A549 (cell line): ENCODE results near the gene RXRG. TPM values are rescaled to one million over a fixed set of nuclear protein-coding genes. Genes with fewer than 3 reads are reported as not detected.
A peak's percentile ranks its signal among the peaks of the same experiment; 100 is the strongest.

Experiments
- ATAC-seq, 2 experiments: fragments of 200-7000 bp in 1 of 2; fragments of >200 bp in 1 of 2; cut with Nextera tagmentation in 1 of 2; cut with Tn5 transposase in 1 of 2; 3 replicates each; pipeline versions ENCODE4 v1.8.0 to v1.9.1; 2018 to 2020; ENCODE audit warnings: mild to moderate bottlenecking in 1 of 2, moderate library complexity in 1 of 2
- CTCF ChIA-PET: fragments of 300-600 bp; sonication (Branson Sonifier 250); formaldehyde crosslinking; extraction: SDS; loops from one replicate; lab custom pipeline; 2021; ENCODE audit warnings: antibody characterized with exemption, inconsistent platforms; lab: Yijun Ruan, JAX
- POLR2A ChIA-PET: fragments of 350-600 bp; formaldehyde crosslinking; extraction: SDS; loops from one replicate; lab custom pipeline; 2021; ENCODE audit warnings: antibody characterized with exemption, inconsistent platforms; lab: Yijun Ruan, JAX
- DNase-seq, 2 experiments: peaks; one replicate each; pipeline versions ENCODE4 v3.0.0 to v3.0.0-alpha.2; 2011 to 2016; ENCODE audit warnings: low read depth in 1 of 2, low spot score in 1 of 2
- FAIRE-seq: peaks from 2 replicates; lab custom pipeline; 2011; peaks lifted over from hg19 to GRCh38; lab: Jason Lieb, UNC
- H3K27ac ChIP-seq, 2 experiments: fragments of >200 bp; sonication (Bioruptor Twin); formaldehyde crosslinking; 3 replicates each; pipeline ENCODE4 v1.5.1; 2016 to 2017
- H3K4me1 ChIP-seq: fragments of >200 bp; sonication (Bioruptor Twin); formaldehyde crosslinking; 3 replicates; pipeline ENCODE4 v1.6.1; 2016
- H3K4me2 ChIP-seq: fragments of >200 bp; sonication (Bioruptor Twin); formaldehyde crosslinking; 3 replicates; pipeline ENCODE4 v1.6.1; 2016
- H3K4me3 ChIP-seq: fragments of >200 bp; sonication (Bioruptor Twin); formaldehyde crosslinking; 3 replicates; pipeline ENCODE4 v1.5.1; 2016
- H3K9me3 ChIP-seq: fragments of >200 bp; sonication (Bioruptor Twin); formaldehyde crosslinking; 3 replicates; pipeline ENCODE4 v1.6.1; 2016
- ATOH8 ChIP-seq: fragments of 250-450 bp; sonication (Bioruptor Pico); IDR thresholded peaks from 2 replicates; pipeline ENCODE4 v1.5.0; 2020; ENCODE audit warnings: low read depth, mild to moderate bottlenecking, moderate library complexity
- CBX2 ChIP-seq: fragments of 200-600 bp; sonication (generic); IDR thresholded peaks from 2 replicates; pipeline ENCODE4 v1.6.1; 2016; ENCODE audit warnings: low read depth, mild to moderate bottlenecking, borderline replicate concordance
- CHD4 ChIP-seq: fragments of 200-600 bp; sonication (generic); IDR thresholded peaks from 2 replicates; pipeline ENCODE4 v1.6.1; 2016; ENCODE audit warnings: antibody characterized with exemption, mild to moderate bottlenecking, borderline replicate concordance
- E2F6 ChIP-seq: IDR thresholded peaks from 2 replicates; pipeline ENCODE4 v1.6.1; 2012; ENCODE audit warnings: low read depth, borderline replicate concordance
- EHMT2 ChIP-seq: fragments of 200-600 bp; sonication (generic); IDR thresholded peaks from 2 replicates; pipeline ENCODE4 v1.6.1; 2016; ENCODE audit warnings: antibody characterized with exemption, low read depth, mild to moderate bottlenecking, moderate library complexity
- FOSL2 ChIP-seq, 2 experiments: fragments of 450-650 bp in 1 of 2; fragments of >200 bp in 1 of 2; sonication (Bioruptor Twin) in 1 of 2; formaldehyde crosslinking; IDR thresholded peaks; 2 replicates each; pipeline versions ENCODE4 v1.5.0 to v1.6.1; 2016 to 2020; ENCODE audit warnings: mild to moderate bottlenecking in 1 of 2, moderate library complexity in 1 of 2
- HDAC2 ChIP-seq: fragments of 200-600 bp; sonication (generic); IDR thresholded peaks from 2 replicates; pipeline ENCODE4 v1.6.1; 2016
- JUN ChIP-seq, 2 experiments: fragments of >200 bp; sonication (Bioruptor Twin); formaldehyde crosslinking; IDR thresholded peaks; 2 replicates in 1 of 2; 3 replicates in 1 of 2; pipeline ENCODE4 v1.6.1; 2016 to 2017
- JUNB ChIP-seq: fragments of >200 bp; sonication (Bioruptor Twin); formaldehyde crosslinking; IDR thresholded peaks from 2 replicates; pipeline ENCODE4 v1.6.1; 2016
- MAFK ChIP-seq: fragments of 450-650 bp; IDR thresholded peaks from 2 replicates; pipeline ENCODE4 v1.6.1; 2014; ENCODE audit not compliant: partially characterized antibody
- MAX ChIP-seq: IDR thresholded peaks from 2 replicates; pipeline ENCODE4 v1.6.1; 2012
- NFE2L2 ChIP-seq: fragments of 150-350 bp; conservative IDR thresholded peaks from 2 replicates; pipeline ENCODE4 v1.6.1; 2014; ENCODE audit warnings: low read length
- NPAS2 ChIP-seq: fragments of 250-450 bp; sonication (Bioruptor Pico); IDR thresholded peaks from 2 replicates; pipeline ENCODE4 v1.8.0; 2022; ENCODE audit warnings: mild to moderate bottlenecking, moderate library complexity, borderline replicate concordance
- PBX3 ChIP-seq: IDR thresholded peaks from 2 replicates; pipeline ENCODE4 v1.6.1; 2012
- RAD21 ChIP-seq, 2 experiments: fragments of >200 bp in 1 of 2; sonication (Bioruptor Twin) in 1 of 2; formaldehyde crosslinking in 1 of 2; IDR thresholded peaks in 1 of 2; conservative IDR thresholded peaks in 1 of 2; 2 replicates in 1 of 2; 3 replicates in 1 of 2; pipeline ENCODE4 v1.6.1; 2012 to 2018; ENCODE audit warnings: inconsistent platforms in 1 of 2
- RARB ChIP-seq: fragments of 250-450 bp; sonication (Bioruptor Pico); IDR thresholded peaks from 2 replicates; pipeline ENCODE4 v1.8.0; 2021; ENCODE audit warnings: mild to moderate bottlenecking, moderate library complexity
- RFX5 ChIP-seq: fragments of 450-650 bp; IDR thresholded peaks from 2 replicates; pipeline ENCODE4 v1.7.1; 2014; ENCODE audit warnings: antibody characterized with exemption, mild to moderate bottlenecking, moderate library complexity
- RNF2 ChIP-seq: fragments of 200-600 bp; sonication (generic); IDR thresholded peaks from 2 replicates; pipeline ENCODE4 v1.6.1; 2016; ENCODE audit warnings: low read depth, mild to moderate bottlenecking, antibody characterized with exemption, moderate library complexity, borderline replicate concordance
- TP53 ChIP-seq: fragments of 250-450 bp; sonication (Bioruptor Pico); IDR thresholded peaks from 2 replicates; pipeline ENCODE4 v1.5.0; 2021; ENCODE audit warnings: mild to moderate bottlenecking, moderate library complexity
- ZC3H11A ChIP-seq: fragments of 450-650 bp; IDR thresholded peaks from 2 replicates; pipeline ENCODE4 v1.6.1; 2014; ENCODE audit warnings: antibody characterized with exemption, mild to moderate bottlenecking
- ZFP36 ChIP-seq: fragments of 450-650 bp; IDR thresholded peaks from 2 replicates; pipeline ENCODE4 v1.6.1; 2014; ENCODE audit warnings: borderline replicate concordance; ENCODE audit not compliant: partially characterized antibody
- ZSCAN20 ChIP-seq: fragments of 250-450 bp; sonication (Bioruptor Pico); IDR thresholded peaks from 2 replicates; pipeline ENCODE4 v1.8.0; 2022; ENCODE audit warnings: mild to moderate bottlenecking, moderate library complexity
- WGBS: methylation state at CpG from one replicate; pipeline ENCODE4 v1.1.6; 2017; ENCODE audit errors: missing lambda C conversion rate; 5-methylcytosine and 5-hydroxymethylcytosine counted together
- polyA plus RNA-seq, 4 experiments: library from polyadenylated mRNA; depleted of rRNA in 3 of 4; stranded (reverse); fragments of >200 nt; fragmentation: RNase III in 1 of 4; extraction: RNeasy Plus Mini Kit Qiagen cat#74134 plus additional on column Dnase treatment in 1 of 4; gene quantifications; 2 replicates in 3 of 4; 3 replicates in 1 of 4; pipeline ENCODE4 v1.2.3, GENCODE V29; 2011 to 2017

The RXRG gene
- polyA plus RNA-seq, 2 of the 4 experiments (the other 2 are of a cell fraction), result not detected

GRCh38 chr1:165416876-165417275 is 28.1 kb downstream of the RXRG start:
- DNase-seq, result no peak
- H3K4me3 ChIP-seq, result no peak overlapping the region
- FAIRE-seq, result no peak
- H3K27ac ChIP-seq, result no peak overlapping the region
- no peak overlapping the region for H3K4me2 ChIP-seq
- WGBS, result 43% methylated on average over 11 of the region's 11 CpGs
- H3K4me1 ChIP-seq, result no peaks in the 10 kb centered on the region
- no peaks in the 10 kb centered on the region for H3K9me3 ChIP-seq
- ATAC-seq, result no peak
- POLR2A ChIA-PET, result no interaction called here
- CTCF ChIA-PET, result interaction anchor here (1.5 kb wide), 1 partner anchor 14 kb away, joined by 5 read pairs; no protein-coding TSS in a partner anchor
- TF ChIP-seq HDAC2, result no peak
- TF ChIP-seq NFE2L2, result no peak
- TF ChIP-seq MAFK, result no peak
- no peak for TF ChIP-seq ZSCAN20 (CRISPR knock-in tag)
- TF ChIP-seq CHD4, result no peak
- TF ChIP-seq CBX2, result no peak

GRCh38 chr1:165415068-165415467 is 29.9 kb downstream of the RXRG start:
- FAIRE-seq (no peak), ATAC-seq (no peak), DNase-seq (no peak)
- no peak overlapping the region for H3K4me3 ChIP-seq
- H3K4me2 ChIP-seq, result no peak overlapping the region
- ChIA-PET POLR2A (no interaction called here), CTCF (interaction anchor here (0.8 to 1.4 kb wide), 5 partner anchors 12 to 301 kb away, joined by 3 to 4 read pairs (median 3); no protein-coding TSS in a partner anchor)
- H3K4me1 ChIP-seq, result no peaks in the 10 kb centered on the region
- H3K9me3 ChIP-seq, result no peaks in the 10 kb centered on the region
- TF ChIP-seq RNF2 (no peak), EHMT2 (no peak), ATOH8 (no peak), FOSL2 (IDR thresholded peaks at IDR 0.05) (no peak), FOSL2 (CRISPR knock-in tag; IDR thresholded peaks at IDR 0.05) (no peak), ZFP36 (no peak), RARB (no peak), MAX (no peak), PBX3 (no peak), RFX5 (no peak), E2F6 (no peak), RAD21 (conservative IDR thresholded peaks at IDR 0.05 in 1 of 2, IDR thresholded peaks at IDR 0.05 in 1 of 2) (no peak), JUN (IDR thresholded peaks at IDR 0.05) (no peak), ZSCAN20 (CRISPR knock-in tag) (no peak), TP53 (CRISPR knock-in tag) (no peak), JUNB (no peak)
- TF ChIP-seq, all 56 proteins: peak for 0
- WGBS, result 4% methylated on average over 1 of the region's 1 CpG
- H3K27ac ChIP-seq, result no peak overlapping the region

- 37% methylated on average over 3 of the region's 3 CpGs for WGBS
- no peak for TF ChIP-seq NPAS2 (CRISPR knock-in tag)
- TF ChIP-seq JUNB, result no peak
- TF ChIP-seq ZC3H11A, result no peak
- TF ChIP-seq FOSL2 (IDR thresholded peaks at IDR 0.05), result no peak
- TF ChIP-seq FOSL2 (CRISPR knock-in tag; IDR thresholded peaks at IDR 0.05), result 0 out of 2 replicates have a peak, but pooled peaks have one; percentile 23
- CTCF ChIA-PET, result interaction anchor here (1.2 to 8.2 kb wide), 4 partner anchors 18 to 300 kb away, joined by 3 to 69 read pairs (median 4); no protein-coding TSS in a partner anchor
Measured at GRCh38 chr1:165414620-165415019, 30.3 kb downstream of the RXRG start.

More at GRCh38 chr1:165414620-165415019, 30.3 kb downstream of the RXRG start:
- POLR2A ChIA-PET, result no interaction called here
- no peak overlapping the region for H3K4me3 ChIP-seq
- ATAC-seq (no peak), DNase-seq (no peak), FAIRE-seq (no peak)
- no peaks in the 10 kb centered on the region for H3K9me3 ChIP-seq
- H3K4me2 ChIP-seq, result no peak overlapping the region
- H3K4me1 ChIP-seq, result no peaks in the 10 kb centered on the region
- H3K27ac ChIP-seq, result no peak overlapping the region
